Hypothalamus (tissue), 51 donors: Measurements from ENCODE around the gene F13A1.

Experiments
- DNase-seq, 51 donors: peaks; one replicate each; lab custom pipeline; 2025; lab: John Stamatoyannopoulos, UW

F13A1 gene

DNA sequence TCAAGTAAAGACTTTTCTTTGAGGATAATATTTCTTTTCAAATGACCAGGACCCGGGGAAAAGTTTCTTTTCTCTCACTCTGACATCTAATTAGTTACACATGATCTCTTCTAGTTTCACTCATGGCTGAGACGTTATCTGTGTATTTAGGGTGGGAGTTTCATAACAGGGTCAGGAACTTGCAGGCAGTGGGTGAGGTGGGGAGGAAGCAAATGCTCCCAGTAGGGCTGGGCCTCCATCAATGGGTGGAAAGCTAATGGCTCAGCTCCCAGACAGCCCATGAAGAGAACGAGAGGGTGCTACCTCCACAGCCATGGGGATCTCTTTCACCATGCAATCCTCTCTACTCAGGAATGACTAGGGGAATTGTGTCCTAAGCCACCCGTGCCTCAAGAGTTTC, 119.3 kb downstream of the F13A1 start:
- no peak for DNase-seq

DNA sequence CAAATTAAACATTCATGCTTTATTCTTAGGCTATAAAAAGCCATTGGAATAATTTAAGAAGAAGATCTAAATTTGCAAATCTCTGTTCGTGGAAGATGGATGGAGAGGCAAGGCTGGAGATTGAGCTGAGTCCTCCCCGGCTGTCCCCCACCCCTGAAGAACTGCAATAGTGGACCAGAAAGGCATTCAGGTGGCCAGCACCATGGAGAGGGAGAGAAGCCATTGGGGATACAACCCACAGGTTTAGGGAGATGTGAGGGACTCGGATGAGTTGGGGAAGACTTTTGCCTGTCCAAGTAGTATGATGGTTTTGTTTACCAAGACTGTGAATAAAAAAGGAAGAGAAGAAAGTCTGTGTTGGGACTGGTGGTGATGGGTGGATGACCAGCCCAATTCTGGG, 120.8 kb downstream of the F13A1 start:
- no peak for DNase-seq

DNA sequence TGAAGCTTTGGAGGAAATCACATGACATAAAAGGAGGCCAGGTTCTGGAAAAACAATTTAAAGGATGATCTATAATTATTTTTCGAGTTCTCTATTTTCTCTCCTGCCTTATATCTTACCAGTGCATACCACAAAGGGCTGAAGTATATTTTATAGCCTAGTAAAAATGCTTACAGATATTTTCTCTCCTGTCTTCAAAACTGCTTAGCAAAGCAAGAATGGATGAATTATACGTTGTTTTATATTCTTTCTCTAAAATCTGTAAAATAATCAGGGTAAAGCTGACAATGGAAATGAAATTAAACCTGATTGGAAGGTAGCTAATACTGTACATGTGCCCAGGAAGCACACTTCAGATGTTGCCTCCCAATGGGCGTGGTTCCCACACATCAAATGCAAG, 123.7 kb downstream of the F13A1 start:
- DNase-seq: no peak

DNA sequence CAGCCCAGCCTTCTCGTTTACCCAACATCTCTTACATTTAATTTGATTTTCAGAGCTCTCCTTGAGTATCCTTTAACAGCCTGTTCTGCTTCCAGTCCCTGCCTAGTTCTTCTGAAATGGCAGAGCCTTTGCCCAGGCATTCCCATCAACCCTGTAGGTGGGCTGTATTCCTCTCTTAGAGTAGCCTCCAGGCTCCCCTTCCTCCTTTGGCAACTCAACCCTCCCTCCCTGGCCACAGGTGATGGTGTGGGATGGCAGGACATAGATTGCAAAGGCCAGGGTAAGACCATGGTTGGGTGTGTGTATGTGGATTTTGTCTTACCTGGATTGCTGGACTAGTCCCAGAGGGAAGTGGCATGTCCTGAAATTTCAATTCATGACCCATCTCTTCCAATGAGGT, 125.4 kb downstream of the F13A1 start:
- DNase-seq: no peak

DNA sequence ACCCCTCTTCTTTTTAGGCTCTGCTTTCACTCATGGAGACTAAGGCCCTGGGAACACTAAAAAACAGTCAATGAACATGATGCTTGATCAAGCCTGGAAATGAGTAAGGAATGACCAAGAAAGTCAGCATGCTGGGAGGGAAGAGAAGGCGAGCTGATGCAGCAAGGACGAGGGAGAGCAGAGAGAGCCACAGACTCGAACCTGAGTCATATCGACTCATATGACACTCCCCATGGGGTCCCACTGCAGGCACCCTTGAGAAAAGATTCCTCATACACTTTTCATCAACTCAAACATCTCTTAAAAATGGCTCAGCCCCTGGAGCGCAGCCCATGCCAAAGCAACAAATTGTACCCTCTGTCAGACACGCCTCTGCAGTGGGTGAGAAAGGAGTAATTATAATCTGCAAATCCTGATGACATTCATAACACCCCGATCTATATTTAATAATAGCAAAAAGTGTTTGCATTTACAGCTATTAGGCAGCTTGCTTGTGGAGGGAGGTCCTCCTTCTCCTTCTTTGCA, 127.2 kb downstream of the F13A1 start:
- DNase-seq: peak in 2 of 51 donors; percentile 23 to 26

DNA sequence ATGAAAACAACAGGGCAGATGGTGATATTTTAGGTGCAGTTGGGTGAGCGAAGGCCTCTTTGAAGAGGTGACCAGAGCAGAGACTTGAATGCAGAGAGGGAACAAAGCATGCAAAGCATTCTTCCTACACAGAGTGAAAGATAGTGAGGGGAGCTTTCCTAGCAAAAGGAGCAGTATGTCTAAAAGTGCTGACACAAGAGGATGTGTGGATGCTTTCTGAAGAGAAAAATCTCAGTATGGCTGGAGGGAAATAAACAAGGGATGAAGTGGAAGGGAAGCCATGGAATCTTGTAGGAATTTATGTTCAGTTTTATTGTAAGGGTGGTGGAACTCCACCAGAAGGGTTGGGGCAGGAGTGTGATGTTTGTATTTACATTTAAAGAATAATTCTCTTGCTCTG, 128.6 kb downstream of the F13A1 start:
- DNase-seq: no peak

DNA sequence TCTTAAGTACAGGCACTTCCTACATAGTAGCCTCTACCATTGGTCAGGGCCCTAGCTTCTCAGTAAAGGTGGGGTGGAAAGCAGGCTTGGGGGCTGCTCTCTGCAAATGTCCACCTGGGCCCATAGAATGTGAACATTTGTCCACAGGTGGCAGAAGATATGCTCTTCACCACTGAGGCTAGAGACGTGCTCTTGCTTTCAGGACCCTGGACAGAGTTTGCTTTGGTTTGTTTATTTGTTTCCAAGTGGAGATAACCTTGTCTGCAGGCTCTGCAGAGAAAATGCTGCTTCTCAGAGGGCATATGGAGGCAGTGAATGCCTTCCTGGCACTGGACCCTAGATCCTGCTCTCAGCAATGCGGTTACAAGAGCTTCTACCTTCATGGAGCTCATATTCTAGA, 129.0 kb downstream of the F13A1 start:
- no peak for DNase-seq

DNA sequence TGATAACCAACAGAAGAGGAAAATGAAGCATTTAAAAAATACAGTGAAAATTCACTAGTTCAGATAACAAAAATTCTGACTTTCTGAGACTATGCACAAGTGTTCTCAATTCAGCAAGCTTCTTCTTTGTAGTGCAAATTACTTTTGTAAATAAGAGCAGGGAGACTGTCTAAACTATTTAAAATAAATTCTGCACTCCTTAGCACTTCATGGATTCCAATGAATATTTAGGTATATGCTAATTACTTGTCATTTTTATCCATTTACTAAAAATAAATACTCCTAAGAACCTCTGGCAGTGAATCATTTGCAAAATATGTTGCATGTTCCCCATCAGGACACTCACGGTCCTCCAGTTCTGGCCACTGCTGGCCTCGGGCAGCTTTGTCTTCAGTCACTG, 139.8 kb downstream of the F13A1 start:
- DNase-seq: no peak

DNA sequence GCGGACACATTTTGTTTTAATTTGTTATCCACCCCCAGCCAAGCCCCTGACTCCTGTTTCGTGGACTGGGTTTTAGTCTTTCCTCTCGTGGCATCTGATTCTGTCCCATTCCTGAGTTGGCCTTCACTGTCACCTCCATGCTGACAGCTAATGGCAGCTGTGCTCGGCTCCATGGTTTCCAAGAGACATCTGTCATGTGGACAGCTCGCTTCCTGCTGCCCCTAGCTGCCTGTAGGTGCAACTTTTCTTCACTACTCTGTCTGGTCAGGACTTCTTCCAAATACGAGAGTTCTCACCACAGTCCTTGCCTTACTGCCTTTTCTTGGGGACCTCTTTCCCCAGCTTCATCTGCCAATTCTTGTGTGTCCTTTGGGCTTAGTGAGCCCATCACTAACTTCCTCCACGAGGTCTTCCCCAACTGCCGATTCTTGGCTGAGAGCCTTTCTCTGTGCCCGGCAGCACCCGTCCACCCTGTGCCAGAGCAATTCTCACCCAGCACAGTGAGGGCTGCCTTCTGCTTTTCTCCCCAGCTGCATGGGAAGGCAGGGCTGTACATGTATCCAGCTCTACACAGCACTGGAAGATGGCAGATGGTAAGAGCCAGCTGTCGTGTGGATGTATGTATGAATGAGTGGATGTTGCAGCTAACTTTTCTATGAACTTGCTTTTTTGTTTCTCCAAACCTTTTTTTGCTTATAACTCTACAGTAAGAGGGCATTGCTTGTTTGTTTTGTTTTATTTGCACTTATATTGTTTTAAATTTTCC, 140.4 kb downstream of the F13A1 start:
- no peak for DNase-seq

DNA sequence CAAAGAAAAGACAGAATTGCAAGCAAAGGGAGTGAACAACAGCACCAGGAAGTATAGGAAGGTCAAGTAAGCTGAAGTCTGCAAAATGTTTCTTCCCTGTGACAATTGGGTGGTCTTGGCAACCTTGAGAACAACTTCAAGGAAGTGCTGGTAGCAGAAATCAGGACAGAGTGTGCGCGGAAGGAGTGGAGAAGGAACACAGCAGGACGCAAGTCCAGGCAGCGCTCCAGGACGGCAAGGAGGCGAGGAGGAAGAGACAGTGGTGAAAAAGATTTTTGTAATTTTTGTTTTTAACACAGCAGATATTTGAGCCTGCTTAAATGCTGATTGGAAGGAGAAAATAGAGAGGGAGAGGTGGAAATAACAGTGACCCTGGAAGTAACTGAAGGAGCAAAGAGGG, 141.7 kb downstream of the F13A1 start:
- peak in 2 of 51 donors; percentile 1 to 5 for DNase-seq

DNA sequence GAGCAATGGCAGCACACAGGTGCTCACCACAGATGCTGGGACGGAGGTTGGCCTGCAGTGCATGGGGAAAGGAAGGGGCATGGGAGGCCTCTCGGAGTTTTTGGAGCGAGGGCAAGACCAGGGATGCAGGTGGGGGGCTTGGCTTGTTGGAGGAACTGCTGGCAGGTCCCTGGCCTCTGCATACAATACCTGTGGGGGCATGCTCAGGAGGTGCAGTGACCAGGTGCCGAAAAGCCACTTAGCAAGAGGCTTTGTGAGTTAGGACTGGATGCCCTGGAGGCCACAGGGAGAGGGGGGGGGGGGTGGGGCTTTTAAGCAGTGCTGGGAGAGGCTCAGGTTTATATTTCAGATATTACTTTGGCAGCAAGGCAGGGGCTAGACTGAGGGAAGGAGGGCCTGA, 142.7 kb downstream of the F13A1 start:
- no peak for DNase-seq

DNA sequence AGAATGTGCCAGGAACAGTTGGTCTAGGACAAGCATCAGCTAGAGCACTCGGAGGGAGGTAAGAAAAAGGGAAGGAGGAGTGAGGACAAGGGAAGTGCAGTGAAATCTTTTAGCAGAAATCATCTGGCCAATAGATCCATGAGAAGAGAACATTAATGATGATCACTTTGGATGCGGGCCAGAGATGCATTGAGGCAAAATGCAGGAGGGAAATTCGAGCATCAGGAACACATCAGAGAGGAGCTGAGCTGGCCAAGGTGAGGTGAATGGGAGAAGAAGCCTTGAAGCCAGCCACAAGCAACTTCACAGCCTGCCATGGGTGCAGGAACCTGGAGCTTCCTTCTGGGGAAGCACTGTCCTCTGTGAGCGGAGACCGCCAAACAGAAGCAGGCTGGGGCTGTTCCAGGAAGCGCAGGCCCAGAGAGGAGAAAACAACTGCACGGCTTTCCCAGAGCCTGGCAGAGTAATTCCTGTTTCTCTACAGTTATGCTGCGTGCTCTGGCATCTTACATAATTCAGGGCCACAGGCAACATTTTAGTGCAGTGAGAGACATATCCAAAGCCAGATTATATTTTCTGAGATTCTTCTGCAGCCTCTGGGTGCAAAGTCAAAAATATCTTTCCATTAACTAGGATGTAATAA, 143.8 kb downstream of the F13A1 start:
- peak in 14 of 51 donors; percentile 1 to 23 (median 6) for DNase-seq

DNA sequence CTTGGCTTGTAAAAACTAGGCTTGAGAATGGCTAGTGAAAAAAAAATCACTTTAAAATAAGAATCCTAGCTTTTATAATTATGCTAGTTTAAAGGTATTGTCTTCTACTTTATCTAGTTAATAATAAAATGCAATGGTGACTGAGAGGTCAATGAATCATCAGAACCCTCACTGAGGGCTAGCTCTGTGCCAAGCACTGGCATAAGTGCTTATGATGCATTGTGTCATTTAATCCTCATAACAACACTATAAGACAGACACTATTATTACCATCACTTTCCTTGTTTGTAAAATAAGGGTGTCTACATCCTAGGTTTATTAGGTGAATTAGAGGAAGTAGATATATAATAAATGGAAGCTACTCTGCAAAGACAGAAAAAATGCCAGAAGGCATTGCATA, 144.3 kb downstream of the F13A1 start:
- no peak for DNase-seq

DNA sequence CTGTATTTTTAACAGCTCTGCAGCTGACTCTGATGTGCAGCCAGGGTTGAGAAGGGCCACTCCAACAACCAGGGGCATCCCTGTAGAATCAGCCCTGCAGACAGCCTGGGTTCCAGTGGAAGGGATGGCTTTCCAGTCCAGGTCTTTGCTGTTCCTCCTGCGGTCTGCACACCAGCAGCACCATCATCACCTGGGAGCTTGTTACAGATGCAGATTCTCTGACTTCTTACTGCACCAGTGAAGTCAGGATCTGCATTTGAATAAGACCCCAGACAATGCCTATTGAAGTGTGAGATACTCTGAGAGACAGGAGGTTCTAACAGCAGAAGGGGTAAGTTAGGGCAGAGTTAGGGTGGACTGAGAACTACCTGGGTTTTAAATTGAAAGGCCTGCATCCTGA, 151.3 kb downstream of the F13A1 start:
- DNase-seq: no peak

DNA sequence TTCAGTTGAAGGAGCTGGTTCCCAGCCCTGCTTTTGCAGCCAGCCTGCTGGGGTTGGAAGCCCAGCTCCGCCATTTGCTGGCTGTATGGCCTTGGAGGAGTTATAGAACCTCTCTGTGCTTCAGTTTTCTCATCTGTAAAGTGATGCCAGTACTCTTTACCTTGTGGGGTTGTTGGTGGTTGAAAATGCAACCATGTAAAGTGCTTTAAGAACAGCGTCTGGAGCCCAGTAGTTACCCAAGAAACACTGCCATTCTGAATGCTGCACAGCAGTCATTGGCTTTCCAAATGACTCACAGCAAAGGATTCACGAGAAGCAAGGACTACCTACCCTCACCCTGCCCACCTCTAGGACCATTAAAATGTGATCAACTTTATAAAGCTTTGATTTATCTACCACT, 154.4 kb downstream of the F13A1 start:
- no peak for DNase-seq

DNA sequence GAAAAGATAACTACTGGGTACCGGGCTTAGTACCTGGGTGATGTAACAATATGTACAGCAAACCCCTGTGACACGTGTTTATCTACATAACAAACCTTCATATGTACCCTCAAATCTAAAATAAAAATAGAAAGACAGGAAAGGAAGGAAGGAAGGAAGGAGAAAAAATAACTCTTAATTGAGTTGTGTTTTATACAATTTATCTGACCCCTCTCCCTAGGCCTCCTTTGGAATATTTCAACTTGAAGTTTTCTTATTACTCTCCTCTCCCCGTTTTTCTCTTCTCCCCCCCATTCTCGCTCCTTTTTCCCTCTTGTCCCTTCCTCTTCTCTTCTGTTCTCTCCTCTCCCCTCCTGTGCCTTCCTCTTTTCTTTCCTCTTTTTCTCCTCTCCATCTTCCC, 156.1 kb downstream of the F13A1 start:
- DNase-seq: no peak

DNA sequence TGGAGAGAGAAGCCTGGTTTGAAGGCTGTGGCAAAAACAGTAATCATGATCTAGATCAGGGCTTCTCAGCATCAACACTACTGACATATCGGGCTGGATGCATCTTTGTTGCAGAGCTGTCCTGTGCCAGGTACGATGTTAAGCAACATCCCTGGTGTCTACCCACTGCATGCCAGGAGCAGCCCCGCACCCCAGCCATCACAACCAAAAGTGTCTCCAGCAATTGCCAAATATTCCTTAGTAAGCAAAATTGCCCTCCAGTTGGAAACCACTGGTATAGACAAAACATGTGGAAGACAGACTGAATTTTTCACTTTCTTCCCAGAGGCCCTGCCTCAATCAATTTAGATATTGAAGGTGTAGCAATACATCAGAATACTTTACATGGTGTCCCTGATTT, 166.1 kb downstream of the F13A1 start:
- no peak for DNase-seq

DNA sequence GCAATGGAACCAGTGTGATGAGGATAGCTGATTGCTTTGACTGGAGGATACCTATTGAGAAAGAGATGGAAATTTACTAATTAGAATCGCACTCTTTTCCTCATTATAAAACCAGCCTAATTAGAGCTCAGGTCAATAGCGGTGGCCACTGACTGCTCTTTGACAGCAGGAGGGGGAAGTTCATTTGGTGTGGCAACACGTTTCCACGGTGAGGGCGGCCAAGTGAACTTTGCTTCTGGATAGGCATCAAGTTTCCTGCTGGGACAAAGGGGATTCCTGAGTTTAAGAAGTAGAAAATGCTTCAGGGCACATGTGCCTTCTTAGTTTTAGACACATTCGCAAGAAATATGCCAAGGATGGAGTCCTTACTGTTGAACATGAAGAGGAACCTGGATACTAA, 168.4 kb downstream of the F13A1 start:
- DNase-seq: peak in 1 of 51 donors; percentile 1

DNA sequence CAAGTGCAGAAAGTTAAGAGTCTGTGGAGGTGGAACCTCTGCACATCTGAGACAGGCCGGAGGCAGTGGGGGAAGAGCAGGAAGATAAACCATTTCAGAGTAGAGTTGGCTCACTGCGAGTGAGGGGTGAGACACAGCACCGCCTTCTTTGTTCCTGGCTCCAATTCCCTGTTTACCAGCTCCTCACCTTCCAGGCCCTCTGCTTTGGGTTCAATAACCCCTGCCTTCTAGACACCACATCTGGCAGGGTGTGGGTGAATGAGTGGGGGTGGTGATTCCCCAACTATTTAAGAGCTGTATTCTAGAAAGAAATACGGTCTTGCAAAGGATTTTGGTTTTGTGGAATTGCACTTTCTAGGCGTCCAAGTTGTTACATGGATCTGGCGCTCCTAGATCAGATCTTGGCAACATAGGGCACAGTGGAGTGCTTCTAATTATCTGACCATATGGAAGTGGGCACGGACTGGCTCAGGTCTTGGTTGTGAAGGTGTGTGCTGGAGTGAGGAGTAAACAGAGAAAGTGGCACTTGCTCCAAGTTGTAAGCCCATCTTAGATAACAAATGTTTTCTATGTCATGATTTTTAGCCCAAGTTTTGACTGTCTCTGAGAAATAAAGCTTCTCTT, 172.2 kb downstream of the F13A1 start:
- DNase-seq: no peak

DNA sequence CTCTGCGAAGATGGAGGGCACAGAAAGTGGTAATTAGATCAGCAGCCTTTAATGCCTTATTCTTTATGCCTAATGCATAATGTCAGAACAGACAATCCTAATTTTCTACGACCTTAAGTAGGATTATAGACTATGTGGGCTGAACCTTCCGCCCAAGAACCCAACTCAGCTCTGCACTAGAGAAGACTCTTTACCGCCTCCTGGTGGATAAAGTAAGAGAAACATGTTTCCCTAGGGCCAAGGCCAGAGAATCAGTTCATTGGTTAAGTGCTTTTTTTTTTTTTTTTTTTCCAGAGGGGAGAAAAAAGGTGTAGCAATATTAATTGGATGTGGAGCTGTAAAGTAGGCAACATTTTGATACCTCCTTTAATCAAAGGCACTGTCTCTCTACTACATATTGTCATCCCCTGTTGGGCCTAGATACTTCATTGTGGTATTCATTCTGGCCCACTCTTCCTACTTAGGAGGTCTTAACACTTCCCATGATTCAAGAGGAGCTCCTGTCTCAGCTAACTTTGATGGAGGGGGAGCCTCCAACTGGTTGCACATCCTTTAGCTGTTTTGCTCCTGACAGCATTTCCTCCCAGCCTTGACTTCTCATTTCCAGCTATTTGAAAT, 188.9 kb downstream of the F13A1 start:
- DNase-seq: no peak

DNA sequence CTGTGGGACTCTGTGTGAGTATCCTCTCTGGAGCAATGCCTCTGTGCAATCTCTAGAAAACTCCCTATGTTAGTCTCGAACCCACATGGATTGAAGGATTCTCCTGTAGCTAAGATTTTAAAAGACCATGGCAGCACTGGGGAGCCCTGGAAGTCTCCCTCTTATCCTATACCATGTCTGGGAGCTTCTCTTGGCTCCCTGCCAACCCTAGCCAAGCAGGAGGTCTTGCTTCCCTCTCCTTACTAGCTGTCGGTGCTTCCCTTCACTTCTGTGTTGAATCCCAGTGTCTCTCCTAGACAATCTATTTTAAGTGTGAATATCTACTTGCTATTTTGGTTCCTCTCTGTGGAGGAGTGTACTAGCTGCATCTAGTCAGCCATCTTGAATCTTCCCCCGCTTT, 195.0 kb downstream of the F13A1 start:
- no peak for DNase-seq
